DMS79 treated with DMSO at 0.1 percent for 48 hours (cell line): Measurements from ENCODE around the gene PNPLA1.
A peak's percentile ranks its signal among the peaks of the same experiment; 100 is the strongest.
"Not testable (repeated sequence)": the region's sequence is repeated elsewhere in the genome, so short reads cannot be mapped to it uniquely, and the experiment has no call there.

Experiments used
- DNase-seq: peaks from one replicate; lab custom pipeline; 2025; lab: John Stamatoyannopoulos, UW

Gene PNPLA1

GRCh38 chr6:36336208-36336710 lies 66.4 kb downstream of the PNPLA1 start:
- no peak for DNase-seq

GRCh38 chr6:36336779-36337241 lies 67.0 kb downstream of the PNPLA1 start, which contains the start of gene BNIP5:
Gene BNIP5 (minus strand): TSS chr6:36336888. CDS start chr6:36330690, 6,198 bp downstream.
- no peak for DNase-seq

DNA sequence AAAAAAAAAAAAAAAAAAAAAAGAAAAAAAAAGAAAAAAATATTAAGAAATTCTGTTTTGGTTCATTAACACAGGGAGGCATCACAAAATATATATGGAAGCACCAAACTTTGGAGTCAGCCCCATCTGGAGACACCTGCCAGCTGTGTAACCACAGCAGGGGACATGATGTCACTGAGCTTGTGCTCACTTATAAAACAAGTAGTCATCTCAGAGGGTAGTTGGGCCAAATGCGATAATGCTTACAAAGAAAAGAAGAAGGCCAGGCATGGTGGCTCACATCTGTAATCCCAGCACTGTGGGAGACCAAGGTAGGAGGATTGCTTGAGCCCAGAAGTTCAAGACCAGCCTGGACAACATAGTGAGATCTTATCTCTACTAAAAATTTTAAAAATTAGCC lies 68.0 kb downstream of the PNPLA1 start:
- DNase-seq, result no peak

- DNase-seq, result not testable (repeated sequence)
Measured at GRCh38 chr6:36338223-36338622, 68.4 kb downstream of the PNPLA1 start.

DNA sequence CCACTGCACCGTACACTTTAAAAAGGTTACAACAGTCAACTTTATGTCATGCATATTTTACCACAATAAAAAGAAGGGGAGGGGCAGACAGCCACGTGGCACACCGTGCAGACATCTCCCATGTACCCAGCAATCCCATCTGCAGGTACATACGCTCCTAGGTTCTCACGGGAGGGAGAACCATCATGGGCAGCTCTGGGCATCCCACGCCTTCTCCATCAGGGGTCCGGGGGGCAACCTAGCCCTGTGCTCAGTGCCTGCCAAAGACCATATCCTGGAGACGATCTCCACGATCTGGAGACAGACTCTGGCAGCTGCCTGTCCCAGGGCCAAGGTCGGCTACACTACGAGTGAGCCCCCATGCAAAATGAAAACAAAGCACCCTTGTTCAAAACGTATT lies 69.3 kb downstream of the PNPLA1 start:
- no peak for DNase-seq

DNA sequence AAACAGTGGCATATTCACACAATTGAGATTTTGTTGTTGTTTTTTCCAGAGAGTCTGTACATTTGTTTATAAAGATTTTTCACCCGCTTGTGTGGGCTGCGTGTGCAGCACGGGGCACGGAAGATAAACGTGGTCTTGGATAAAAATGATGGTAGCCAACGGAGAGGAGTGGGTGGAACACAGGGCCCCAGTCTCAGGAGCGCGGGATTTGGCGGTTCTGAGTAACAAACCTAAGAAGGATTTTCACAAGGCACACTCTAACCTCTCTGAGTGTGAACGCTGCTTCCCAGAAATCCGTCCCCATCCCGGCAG lies 70.4 kb downstream of the PNPLA1 start:
- DNase-seq, result no peak

- DNase-seq, result no peak
Measured at GRCh38 chr6:36340618-36341454, 71.0 kb downstream of the PNPLA1 start.

GRCh38 chr6:36343109-36343680 lies 73.3 kb downstream of the PNPLA1 start:
- DNase-seq, result no peak

DNA sequence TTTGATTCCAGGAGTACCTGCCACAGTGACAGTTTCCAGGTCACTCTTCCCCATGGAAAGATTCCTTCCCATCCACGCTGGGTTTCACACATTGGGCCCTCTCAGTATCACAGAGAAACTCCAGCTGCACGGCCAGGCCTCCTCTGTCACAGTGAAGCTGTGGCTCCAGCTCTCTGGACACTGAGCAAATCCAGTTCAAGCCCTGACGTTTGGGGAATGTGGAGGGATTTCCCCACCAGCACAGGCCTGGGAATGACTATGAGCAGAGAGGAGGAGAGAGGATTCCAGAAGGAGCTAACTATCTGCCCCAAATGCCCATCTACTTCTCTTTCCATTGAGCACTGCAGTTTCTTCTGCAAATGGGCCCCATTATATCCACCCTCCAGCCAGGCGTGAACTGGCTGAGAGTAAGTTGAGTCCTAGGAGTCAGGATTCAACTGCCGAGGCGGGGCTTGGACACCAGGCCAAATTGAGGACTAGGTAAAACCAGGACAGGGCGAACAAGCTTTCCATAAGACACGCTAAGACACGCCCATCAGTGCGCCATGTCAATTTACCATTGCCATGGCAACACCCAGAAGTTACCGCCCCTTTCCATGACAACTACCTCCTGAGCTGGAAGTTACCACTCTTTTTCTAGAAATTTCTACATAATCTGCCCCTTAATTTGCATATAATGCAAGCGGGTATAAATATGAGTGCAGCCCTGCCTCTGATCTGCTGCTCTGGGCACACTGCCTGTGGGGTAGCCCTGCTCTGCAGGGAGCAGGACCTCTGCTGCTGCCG lies 76.0 kb downstream of the PNPLA1 start:
- no peak for DNase-seq

- no peak for DNase-seq
Measured at GRCh38 chr6:36346486-36347273, 76.8 kb downstream of the PNPLA1 start.

GRCh38 chr6:36347621-36348020 lies 77.8 kb downstream of the PNPLA1 start:
- no peak for DNase-seq

DNA sequence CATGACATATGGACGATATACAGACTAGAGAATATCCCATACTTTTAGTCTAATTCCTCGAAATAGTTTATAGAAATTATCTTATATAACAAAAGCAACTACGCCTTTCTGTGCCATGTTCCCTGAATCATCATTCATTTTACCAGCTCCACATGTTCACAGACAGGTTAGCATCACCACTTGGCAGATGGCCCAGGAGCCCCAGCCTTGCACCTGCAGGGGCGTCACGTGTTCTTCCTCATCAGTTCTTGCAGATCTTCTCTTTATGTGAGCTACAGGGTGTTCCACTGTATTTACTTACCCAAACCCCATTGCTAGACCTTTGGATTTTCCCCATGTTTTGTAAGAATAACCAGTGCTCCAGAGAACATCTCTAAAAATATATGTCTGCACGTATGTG lies 79.4 kb downstream of the PNPLA1 start:
- peak; percentile 94 for DNase-seq

DNA sequence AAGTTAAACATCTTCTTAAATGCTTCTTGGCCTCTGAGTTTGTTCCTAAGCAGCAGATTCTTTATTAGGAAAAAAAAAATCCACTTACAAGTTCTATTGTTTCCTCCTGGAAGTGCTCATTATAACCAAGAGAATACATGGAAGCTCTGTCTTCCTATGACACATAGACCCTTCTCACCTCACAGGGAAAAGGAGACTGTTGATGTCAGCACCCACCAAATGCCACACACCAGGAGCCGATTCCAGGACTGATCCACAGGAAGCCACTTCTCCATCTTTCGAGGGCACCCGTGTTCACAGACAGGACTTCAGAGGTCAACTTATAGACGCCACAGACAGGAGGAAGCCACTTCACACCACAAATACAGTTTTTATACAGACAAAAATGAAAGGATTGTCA lies 80.2 kb downstream of the PNPLA1 start:
- no peak for DNase-seq

- DNase-seq, result no peak
Measured at GRCh38 chr6:36350681-36351571, 81.1 kb downstream of the PNPLA1 start.

GRCh38 chr6:36352477-36353157 lies 82.8 kb downstream of the PNPLA1 start:
- no peak for DNase-seq

GRCh38 chr6:36353411-36353915 lies 83.6 kb downstream of the PNPLA1 start:
- DNase-seq, result no peak

DNA sequence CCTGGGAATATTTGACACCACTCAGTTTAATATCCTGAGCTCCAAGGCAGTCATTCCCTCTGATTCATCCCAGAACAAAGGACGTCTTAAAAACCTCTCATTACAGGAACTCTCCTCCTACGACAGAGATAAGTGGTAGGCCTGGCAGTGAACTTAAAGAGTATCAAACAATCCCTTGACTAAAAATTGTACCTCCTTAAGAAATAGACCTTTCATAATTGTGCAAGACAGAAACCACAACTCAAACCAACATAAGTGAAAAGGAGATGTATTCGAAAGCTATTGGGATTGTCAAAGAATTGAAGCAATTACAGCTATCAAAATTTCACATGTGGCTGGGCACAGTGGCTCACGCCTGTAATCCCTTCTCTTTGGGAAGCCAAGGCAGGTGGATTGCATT lies 86.0 kb downstream of the PNPLA1 start:
- DNase-seq, result no peak

GRCh38 chr6:36357872-36358225 lies 88.0 kb downstream of the PNPLA1 start:
- DNase-seq, result no peak
